Muscle layer of colon (tissue), 2 donors: ENCODE measurements around the gene SLX4IP.
"Not testable (repeated sequence)": the region's sequence is repeated elsewhere in the genome, so short reads cannot be mapped to it uniquely, and the experiment has no call there.

ENCODE experiments used
- H3K27ac ChIP-seq: one replicate; pipeline ENCODE4 v1.7.0; 2013; ENCODE audit warnings: low read depth, mild to moderate bottlenecking, low read length, moderate library complexity
- H3K27me3 ChIP-seq, 2 donors: one replicate each; pipeline ENCODE4 v1.7.0; 2013; ENCODE audit warnings: low read length in 2 of 2, mild to moderate bottlenecking in 2 of 2; ENCODE audit not compliant: insufficient read depth in 2 of 2, control insufficient read depth in 1 of 2
- H3K36me3 ChIP-seq: one replicate; pipeline ENCODE4 v1.7.0; 2013; ENCODE audit warnings: mild to moderate bottlenecking, low read length; ENCODE audit not compliant: insufficient read depth
- H3K4me1 ChIP-seq: one replicate; pipeline ENCODE4 v1.7.0; 2013; ENCODE audit warnings: mild to moderate bottlenecking, low read length; ENCODE audit not compliant: insufficient read depth
- H3K4me3 ChIP-seq, 2 donors: one replicate each; pipeline ENCODE4 v1.7.0; 2013; ENCODE audit warnings: low read length in 2 of 2, low read depth in 1 of 2, mild to moderate bottlenecking in 1 of 2, moderate library complexity in 1 of 2
- H3K9ac ChIP-seq: one replicate; pipeline ENCODE4 v1.7.0; 2013; ENCODE audit warnings: low read length
- H3K9me3 ChIP-seq: one replicate; pipeline ENCODE4 v1.7.0; 2013; ENCODE audit warnings: mild to moderate bottlenecking, low read length
- donor health status: abdominal sarcoma.
- donor health status: Adenocarcinoma of cecum.

The SLX4IP gene

GRCh38 chr20:10603971-10604864 is 169.1 kb downstream of the SLX4IP start:
- no peak overlapping the region for H3K27ac ChIP-seq
- H3K9me3 ChIP-seq: no peaks in the 10 kb centered on the region
- H3K4me1 ChIP-seq: peaks cover 7% of the 10 kb centered on the region
- H3K4me3 ChIP-seq: no peak overlapping the region
- no peaks in the 10 kb centered on the region for H3K36me3 ChIP-seq
- H3K27me3 ChIP-seq: no peaks in the 10 kb centered on the region
- no peak overlapping the region for H3K9ac ChIP-seq

GRCh38 chr20:10604865-10605440 is 169.8 kb downstream of the SLX4IP start:
- H3K4me3 ChIP-seq: no peak overlapping the region
- no peak overlapping the region for H3K9ac ChIP-seq
- no peak overlapping the region for H3K27ac ChIP-seq

GRCh38 chr20:10605547-10606195 is 170.6 kb downstream of the SLX4IP start:
- Histone ChIP-seq H3K36me3 (no peaks in the 10 kb centered on the region), H3K9me3 (no peaks in the 10 kb centered on the region), H3K27ac (no peak overlapping the region), H3K27me3 (no peaks in the 10 kb centered on the region), H3K4me3 (no peak overlapping the region), H3K4me1 (peaks cover 7% of the 10 kb centered on the region), H3K9ac (no peak overlapping the region)

More at GRCh38 chr20:10604865-10605440, 169.8 kb downstream of the SLX4IP start:
- peaks cover 7% of the 10 kb centered on the region for H3K4me1 ChIP-seq
- no peaks in the 10 kb centered on the region for H3K36me3 ChIP-seq
- H3K9me3 ChIP-seq: no peaks in the 10 kb centered on the region
- H3K27me3 ChIP-seq: no peaks in the 10 kb centered on the region

GRCh38 chr20:10609276-10609675 is 174.2 kb downstream of the SLX4IP start:
- H3K36me3 ChIP-seq: no peaks in the 10 kb centered on the region
- H3K27me3 ChIP-seq: no peaks in the 10 kb centered on the region
- H3K4me3 ChIP-seq: no peak overlapping the region
- H3K9me3 ChIP-seq: no peaks in the 10 kb centered on the region
- H3K27ac ChIP-seq: no peak overlapping the region
- peaks cover 7% of the 10 kb centered on the region for H3K4me1 ChIP-seq
- no peak overlapping the region for H3K9ac ChIP-seq

GRCh38 chr20:10609770-10610169 is 174.7 kb downstream of the SLX4IP start:
- no peak overlapping the region for H3K27ac ChIP-seq
- peaks cover 7% of the 10 kb centered on the region for H3K4me1 ChIP-seq
- H3K27me3 ChIP-seq: no peaks in the 10 kb centered on the region
- no peak overlapping the region for H3K9ac ChIP-seq
- no peaks in the 10 kb centered on the region for H3K36me3 ChIP-seq
- H3K9me3 ChIP-seq: no peaks in the 10 kb centered on the region
- no peak overlapping the region for H3K4me3 ChIP-seq

- Histone ChIP-seq H3K4me1 (peaks cover 5% of the 10 kb centered on the region), H3K9me3 (no peaks in the 10 kb centered on the region), H3K27me3 (no peaks in the 10 kb centered on the region), H3K36me3 (no peaks in the 10 kb centered on the region), H3K9ac (no peak overlapping the region), H3K27ac (no peak overlapping the region), H3K4me3 (no peak overlapping the region)
Observed at GRCh38 chr20:10610251-10610650, 175.1 kb downstream of the SLX4IP start.

- no peaks in the 10 kb centered on the region for H3K36me3 ChIP-seq
- H3K27me3 ChIP-seq: no peaks in the 10 kb centered on the region
- H3K4me3 ChIP-seq: no peak overlapping the region
- no peak overlapping the region for H3K9ac ChIP-seq
- H3K27ac ChIP-seq: no peak overlapping the region
- H3K9me3 ChIP-seq: no peaks in the 10 kb centered on the region
- no peaks in the 10 kb centered on the region for H3K4me1 ChIP-seq
Observed at GRCh38 chr20:10611357-10611756, 176.3 kb downstream of the SLX4IP start.

- not testable (repeated sequence) for H3K27me3 ChIP-seq, H3K4me3 ChIP-seq, H3K36me3 ChIP-seq, H3K9ac ChIP-seq, H3K4me1 ChIP-seq, H3K27ac ChIP-seq, H3K9me3 ChIP-seq
Observed at GRCh38 chr20:10613426-10613825, 178.3 kb downstream of the SLX4IP start.

- Histone ChIP-seq H3K4me1 (no peaks in the 10 kb centered on the region), H3K4me3 (no peak overlapping the region), H3K27me3 (no peaks in the 10 kb centered on the region), H3K27ac (no peak overlapping the region), H3K9ac (no peak overlapping the region), H3K36me3 (no peaks in the 10 kb centered on the region), H3K9me3 (no peaks in the 10 kb centered on the region)
Observed at GRCh38 chr20:10613911-10614310, 178.8 kb downstream of the SLX4IP start.

- no peak overlapping the region for H3K4me3 ChIP-seq
- H3K36me3 ChIP-seq: no peaks in the 10 kb centered on the region
- no peaks in the 10 kb centered on the region for H3K4me1 ChIP-seq
- H3K9ac ChIP-seq: no peak overlapping the region
- H3K9me3 ChIP-seq: no peaks in the 10 kb centered on the region
- no peaks in the 10 kb centered on the region for H3K27me3 ChIP-seq
- no peak overlapping the region for H3K27ac ChIP-seq
Observed at GRCh38 chr20:10616212-10616611, 181.1 kb downstream of the SLX4IP start.

GRCh38 chr20:10617549-10618133 is 182.5 kb downstream of the SLX4IP start:
- H3K36me3 ChIP-seq, H3K4me1 ChIP-seq, H3K27ac ChIP-seq: not testable (repeated sequence)

More at GRCh38 chr20:10617549-10618133, 182.5 kb downstream of the SLX4IP start:
- not testable (repeated sequence) for H3K9ac ChIP-seq, H3K9me3 ChIP-seq, H3K27me3 ChIP-seq, H3K4me3 ChIP-seq
